Stimulated activated CD8-positive, alpha-beta memory T cell treated with anti-CD3 and anti-CD28 coated beads, Interleukin-15, amount 100 ng/mL, for 48 hours (primary cell): ENCODE measurements around the gene AKTIP.
"Not testable (repeated sequence)": the region's sequence is repeated elsewhere in the genome, so short reads cannot be mapped to it uniquely, and the experiment has no call there.

Experiments used
- DNase-seq, 2 donors: peaks; one replicate each; pipeline ENCODE4 v3.0.0-alpha.2; 2020; ENCODE audit warnings: low read depth in 2 of 2

Gene AKTIP

DNA sequence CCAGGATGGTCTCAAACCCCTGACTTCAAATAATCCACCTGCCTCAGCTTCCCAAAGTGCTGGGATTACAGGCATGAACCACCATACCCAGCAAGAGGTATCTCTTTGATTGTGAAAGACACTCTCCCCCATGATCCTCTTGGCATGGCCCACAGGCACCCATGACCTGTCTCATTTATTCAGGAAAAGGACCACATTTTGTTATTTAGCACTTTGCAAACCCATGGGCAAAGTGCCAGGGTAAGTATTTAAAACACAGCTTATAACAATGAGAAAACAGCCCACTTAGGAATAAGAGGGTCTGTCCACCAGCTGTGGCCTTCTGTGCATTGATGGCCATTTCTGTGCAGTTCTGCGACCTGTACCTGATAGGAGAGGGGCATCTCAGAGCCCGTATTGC, 12.8 kb upstream of the AKTIP start:
- no peak for DNase-seq

DNA sequence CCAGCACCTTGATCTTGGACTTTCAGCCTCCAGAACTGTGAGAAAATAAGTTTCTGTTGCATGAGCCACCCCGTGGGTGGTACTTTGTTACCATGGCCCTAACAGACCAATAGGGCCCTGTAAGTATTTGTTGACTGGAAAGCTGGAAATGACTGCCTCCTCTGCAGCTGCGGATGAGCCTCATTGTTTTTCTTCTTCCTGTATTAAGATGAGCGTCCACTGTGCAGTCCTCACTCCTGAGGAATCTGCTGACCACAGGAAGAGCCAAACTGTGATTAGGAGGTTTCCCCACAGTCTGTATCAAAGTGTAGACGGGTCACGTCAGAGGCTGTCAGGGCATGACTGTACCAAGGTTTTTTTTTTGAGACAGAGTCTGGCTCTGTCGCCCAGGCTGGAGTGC, 12.2 kb upstream of the AKTIP start:
- no peak for DNase-seq

DNA sequence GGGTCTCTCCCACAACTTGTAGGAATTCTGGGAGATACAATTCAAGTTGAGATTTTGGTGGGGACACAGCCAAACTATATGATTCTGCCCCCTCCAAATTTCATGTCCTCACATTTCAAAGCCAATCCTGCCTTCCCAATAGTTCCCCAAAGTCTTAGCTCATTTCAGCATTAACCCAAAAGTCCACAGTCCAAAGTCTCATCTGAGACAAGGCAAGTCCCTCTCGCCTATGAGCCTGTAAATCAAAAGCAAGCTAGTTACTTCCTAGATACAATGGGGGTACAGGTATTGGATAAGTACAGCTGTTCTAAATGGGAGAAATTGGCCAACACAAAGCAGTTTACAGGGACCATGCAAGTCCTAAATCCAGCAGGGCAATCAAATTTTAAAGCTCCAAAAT, 9.8 kb upstream of the AKTIP start:
- DNase-seq = not testable (repeated sequence)

DNA sequence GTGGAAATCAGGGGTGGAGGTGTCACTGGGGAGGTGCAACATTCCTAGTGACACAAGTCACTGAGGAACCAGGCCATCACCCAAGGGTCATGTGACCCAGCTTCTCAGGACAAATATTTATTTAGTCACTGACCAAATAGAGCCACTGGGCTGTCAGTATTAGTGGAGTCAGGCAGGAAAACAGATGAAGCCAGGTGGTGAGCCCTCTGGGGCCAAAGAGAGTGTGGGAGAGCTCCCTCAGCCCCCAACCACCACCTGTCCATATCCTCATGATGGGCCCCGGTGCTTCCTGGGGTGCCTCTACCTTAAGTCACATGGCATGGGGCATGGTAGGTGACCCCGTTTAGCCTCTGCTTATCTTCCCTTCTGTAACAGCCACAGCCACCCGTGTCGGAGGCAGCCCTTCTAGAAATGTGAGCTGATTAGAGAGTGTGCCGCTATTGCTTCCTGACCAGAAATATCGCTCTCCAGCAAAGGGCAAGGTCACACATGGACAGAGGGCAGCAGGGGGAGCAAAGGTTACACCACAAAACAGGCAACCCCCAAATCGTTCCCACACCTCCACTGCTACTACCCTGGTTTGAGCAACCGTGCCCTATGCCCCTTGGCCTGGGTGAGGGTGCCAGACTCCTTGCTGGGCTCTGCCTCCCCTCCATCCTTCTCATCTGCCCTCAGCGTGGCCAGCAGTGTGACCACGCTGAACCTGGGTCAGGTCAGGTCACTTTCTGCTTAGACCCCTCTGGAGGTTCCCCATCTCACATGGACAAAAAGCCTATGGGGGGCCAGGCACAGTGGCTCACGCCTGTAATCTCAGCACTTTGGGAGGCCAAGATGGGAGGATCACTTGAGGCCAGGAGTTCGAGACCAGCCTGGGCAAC, 8.6 kb upstream of the AKTIP start:
- no peak for DNase-seq

DNA sequence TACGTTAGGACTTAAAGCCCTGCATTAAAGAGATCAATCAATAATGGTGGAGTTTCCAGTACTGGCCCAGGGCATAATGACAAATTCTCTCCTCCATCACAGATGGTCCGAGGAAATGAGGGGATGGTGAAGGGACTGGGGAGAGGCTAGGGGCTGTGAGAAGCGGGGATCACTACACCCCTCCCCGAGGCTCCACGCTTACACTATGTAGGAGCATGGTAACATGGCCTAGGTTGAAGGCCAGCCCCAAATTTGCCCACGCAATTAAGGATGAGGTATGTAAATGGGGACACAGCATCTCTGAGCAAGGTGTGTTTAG, 8.0 kb upstream of the AKTIP start:
- no peak for DNase-seq

DNA sequence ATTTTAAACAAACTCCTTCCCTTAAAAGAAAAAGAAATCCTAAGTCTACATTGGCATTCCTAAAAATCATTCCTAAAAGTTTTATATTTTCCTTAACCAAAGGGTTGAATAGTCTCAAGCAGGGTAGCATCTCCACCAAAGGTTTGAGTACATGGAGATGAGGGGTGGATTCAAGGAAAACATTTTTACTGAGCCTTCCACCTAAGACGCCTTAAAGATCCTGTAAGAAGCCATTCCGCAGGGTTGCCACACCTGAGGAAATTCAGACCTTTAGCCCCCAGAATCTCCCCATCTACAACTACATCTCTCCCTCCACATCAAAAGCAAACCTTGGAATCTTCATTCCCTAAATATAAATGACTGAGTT, 7.7 kb upstream of the AKTIP start:
- DNase-seq = no peak

DNA sequence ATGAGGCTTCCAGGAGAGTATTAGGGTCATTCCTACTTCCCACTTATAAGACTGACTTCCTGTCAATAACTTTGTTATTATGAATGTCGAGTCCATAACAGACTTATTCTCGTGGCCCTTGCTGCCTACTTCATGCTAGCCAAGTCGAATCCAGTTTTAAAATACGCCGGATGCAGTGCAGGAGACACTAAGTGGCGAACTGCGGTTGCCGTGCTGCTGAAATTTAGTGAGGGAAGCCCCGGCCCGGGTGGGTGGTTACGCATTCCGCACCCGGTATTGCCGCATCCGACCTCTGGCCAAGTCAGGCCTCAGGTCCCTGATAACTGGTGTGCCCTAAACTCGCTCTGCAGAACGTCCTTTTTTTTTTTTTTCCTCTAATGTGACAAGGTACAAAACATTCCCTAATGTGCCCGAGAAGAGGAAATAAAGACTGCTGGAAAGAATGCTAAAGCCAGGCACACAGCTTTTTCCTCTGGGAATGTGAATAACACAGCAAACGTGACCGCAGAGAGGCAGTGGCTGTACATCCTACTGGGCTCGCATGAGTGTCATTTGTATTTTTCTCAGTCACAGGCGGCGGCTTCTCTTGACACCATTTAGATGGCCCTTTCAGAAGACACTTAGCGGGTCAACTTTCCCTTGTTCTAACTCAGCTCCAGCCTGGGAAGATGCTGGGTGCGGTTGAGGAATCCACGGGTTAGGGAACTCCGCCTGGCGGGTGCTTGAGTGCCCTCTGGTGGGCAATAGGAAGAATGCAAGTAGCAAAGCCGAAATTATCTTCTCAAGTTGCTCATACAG, 7.1 kb upstream of the AKTIP start:
- no peak for DNase-seq

DNA sequence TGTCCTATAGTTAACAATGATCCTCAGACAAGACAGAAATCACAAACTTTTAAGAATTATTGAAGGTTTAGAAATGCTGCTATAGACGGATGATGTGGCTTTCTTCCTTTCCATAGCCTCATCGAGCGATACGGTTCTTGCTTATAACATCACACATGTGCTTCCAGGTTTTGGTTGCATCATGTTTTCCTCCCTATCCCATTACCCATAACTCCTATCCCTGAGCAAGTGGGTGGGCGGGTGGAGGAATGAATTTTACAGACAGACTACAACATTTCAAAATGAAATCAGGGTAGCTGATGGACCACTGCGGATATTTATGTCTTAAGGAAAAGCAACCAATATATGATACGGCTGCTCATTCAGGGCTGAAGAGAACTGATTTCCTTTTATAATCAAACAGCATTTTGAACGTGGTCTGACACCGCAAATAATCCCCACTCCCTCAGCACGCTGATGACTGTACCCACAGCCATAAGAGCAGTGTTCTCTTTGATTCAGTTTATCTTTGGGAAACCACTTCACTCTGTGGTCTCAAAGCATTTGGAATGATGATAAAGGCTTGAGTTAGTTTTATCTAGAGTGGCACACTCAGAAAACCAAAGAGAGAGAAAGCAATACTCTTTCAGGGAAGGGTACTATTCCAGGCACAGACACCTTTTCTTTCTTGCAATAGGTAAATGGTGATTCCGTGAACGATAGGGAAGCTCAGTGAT, 4.6 kb upstream of the AKTIP start:
- no peak for DNase-seq

DNA sequence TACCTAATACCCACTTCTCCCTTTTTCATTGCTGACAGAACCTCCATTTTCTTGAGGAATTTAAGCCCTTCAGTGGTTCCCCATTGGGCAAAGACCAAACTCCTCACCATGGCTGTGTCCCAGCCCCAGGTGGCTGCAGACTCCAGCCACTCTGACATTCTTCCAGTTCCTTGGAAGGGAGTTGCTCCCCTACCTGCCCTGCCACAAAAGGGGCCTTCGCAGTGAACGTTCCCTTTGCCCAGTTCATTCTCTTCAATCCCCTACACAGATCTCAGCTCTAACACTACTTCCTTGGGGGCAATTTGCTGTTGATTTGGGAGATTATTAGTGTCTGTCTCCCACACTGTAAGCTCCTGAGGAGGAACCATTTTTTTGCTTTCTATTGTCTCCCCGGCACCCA, 3.2 kb upstream of the AKTIP start:
- DNase-seq = no peak

DNA sequence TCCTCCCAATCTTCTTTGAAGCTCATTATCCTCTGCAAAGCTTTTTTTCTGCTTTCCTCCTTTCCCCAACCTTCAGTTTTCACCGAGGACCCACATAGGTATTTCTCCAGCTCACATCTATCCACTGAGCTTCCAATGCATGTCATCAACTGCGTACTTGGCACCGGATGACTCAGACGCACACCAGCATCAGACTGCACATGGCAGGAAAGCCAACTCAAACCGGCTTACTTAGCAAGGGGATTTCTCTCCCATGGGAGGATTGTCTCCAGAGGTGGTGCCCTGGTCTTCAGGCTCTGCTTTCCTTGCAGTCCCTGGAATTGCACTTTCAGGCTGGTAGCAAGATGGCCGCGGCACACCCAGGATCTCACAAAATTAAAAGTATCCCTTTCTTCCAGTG, 1.7 kb upstream of the AKTIP start:
- no peak for DNase-seq

DNA sequence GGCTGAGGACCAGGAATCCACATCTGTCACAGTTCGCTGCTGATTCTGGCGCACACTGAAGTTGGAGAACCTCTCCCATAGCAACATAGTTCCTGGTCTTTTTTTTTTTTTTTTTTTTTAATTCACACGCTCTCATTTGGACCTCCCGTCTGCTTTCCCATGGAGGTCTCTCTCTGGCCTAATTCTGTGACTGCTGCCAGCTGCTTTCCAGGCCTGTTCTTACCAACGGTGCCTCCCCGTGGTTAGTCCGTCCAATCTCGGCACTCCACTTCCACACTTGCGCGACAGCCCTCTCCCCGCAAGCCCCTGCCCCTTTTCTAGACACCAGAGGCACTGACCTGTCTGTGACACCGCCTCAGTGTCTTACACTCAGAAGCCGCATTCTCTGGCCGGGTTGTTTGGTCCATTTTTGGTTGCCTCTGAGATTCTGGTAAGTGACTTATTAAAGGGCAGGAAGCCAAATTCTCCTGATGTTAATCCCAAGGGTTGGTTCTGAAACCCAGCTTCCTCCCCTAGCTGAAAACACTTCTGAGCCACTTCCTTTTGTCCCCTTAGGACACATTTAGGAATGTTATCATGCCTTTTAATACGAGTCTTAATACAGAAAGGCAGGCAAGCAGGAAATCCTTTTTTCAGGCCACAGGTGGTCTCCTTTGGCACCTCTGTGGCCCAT, 1.1 kb upstream of the AKTIP start:
- DNase-seq = peak in 1 of 2 donors; percentile 12

DNA sequence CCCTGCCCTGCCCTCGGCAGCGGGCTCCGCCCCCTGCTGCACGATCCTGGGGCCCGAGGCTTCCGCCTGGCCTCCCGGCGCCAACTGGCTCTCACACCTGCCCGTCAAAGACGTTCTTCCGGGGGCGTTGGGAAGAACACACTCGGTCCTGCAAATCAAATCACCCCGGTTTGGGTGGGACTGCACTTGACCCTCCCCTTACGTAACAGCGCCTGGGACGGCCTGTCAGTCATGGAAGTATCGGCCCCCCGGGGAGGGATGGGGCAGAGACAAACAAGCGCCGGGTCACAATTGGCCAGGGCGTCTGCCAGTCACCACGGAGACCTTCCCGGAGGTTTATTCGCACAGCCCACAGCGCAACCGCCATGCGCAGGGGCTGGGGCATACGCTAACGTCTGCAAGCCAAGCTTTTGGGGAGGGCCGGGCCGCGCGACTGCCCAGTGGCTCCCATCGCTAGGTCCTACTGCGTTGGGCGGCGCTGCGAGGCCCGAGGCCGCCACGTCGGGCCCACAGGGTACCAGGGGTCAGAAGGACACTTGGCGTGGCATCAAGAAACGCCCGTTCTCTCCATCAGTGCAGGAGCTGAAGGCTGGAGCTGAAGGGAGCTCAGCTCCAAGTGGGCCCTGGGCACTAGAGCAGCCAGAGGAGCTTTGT, 388 bp upstream of the AKTIP start:
- DNase-seq = peak; percentile 99 to 100

DNA sequence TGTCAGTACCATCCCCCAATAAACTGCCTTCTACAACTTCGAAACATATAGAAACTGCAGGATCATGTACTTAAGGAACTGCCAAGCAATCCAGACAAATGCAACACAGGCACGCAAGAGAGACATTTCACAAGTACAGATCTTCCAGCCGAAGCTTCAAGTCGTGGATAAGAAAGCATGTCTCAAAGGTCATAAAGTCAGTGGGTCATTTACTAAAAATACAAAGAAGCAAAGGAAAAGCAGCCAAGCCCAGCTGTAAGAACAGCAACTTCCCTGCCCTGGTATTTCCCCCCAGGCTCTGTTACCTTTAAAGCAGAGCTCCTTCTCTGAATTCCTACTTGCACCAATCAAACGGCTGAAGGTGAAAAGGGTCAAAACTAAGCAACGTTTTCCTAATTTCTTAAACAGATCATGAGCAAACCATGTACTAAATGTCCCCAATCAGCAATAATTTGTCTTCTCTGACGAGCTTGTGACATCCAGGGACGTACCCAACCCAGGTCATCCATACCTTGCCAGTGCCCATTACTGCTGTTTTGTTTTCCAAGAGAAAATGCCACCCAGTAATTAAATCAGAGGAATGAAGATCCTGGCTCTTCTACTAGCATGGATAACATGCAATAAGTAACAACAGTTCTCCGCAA, 1.7 kb downstream of the AKTIP start:
- no peak for DNase-seq

DNA sequence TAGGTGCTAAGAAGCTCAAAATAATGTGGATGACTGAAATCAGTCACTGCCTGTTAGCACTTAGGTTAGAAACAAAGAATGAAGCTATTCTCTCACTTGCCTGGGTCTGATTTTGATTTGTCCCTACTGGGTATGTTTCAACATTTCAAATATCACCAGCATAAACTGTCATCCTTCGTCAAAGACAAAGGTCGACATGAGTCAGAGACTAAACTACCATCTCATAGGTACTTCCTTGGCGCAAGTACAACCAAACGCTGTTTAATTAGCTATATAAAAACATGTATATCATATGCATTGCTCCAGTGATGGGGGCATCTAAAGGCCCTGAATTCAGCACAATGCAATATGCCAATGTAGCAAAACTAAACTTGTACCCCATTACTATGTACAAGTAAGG, 4.0 kb downstream of the AKTIP start:
- DNase-seq = no peak

DNA sequence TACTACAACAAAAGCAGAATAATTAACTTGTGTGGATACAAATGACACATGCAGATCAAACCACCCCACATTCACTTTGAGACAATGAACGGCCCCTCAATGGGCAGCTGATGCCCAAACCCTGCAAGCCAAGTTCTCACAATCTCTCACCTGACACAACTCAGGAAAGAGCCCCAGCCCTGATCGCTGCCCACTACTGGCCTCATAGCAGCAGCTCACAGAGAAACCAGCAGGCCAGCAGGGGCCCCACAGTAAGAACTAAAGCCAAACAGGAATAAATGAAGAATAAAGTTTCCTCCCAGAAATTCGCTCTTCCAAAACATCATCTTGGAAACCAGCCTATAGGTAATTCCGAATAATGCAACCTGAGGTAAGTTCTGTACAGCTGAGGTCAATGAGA, 7.7 kb downstream of the AKTIP start:
- DNase-seq = no peak

DNA sequence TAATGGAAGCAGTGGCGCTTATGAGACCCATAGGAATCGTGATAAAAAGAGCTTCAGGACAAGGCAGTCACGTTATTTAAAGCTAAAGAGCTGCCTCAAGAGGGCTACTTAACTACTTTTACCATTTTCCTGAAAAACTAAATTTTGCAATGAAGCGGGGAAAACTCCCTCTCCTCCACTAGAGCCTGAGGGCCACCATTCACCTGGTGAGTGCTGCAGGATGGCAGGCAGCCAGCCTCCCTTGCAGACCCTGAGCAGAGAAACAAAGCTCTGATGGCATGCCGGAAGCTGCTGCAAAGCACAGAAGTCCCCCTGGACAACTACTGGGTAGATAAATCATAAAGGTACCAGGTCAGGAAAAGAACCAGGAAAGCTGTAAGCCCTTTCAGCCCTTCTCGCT, 8.4 kb downstream of the AKTIP start:
- DNase-seq = no peak

DNA sequence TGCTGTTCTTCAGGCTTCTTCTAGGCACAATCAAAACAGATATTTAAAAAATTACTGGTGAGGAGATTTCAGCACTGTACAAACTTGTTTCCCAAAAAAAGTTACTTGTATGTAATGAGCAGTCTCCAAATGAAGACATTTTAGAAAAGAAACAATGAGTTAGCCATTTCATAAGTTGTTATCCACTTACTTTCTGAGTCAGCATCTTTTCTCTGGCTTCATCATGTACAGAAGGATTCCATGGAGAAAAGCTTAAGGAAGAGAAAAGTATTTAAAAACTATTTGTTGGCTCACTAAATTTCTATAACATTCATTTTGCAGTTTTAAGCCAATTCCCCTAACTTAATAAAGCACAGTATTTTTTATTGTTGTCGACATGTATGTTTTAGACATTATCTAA, 10.5 kb downstream of the AKTIP start:
- no peak for DNase-seq

DNA sequence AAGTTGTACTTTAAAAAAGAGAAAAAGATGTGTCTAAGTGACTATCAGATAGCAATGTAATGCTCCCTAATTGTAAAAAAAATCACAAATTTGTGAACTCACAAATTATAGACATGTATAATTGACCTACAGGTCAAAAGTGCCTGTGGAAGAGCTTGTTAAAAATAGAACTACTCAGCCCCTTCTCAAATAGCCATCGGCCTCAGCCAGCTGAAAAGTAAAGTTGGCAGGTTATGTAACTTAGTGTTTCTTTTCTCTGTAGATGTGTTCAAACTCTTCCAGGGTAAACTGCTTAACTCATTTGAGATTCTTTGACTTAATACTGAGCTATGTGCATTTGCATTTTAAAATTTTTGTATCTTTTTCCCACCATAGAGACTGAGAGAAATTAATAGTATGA, 13.3 kb downstream of the AKTIP start:
- DNase-seq = no peak

DNA sequence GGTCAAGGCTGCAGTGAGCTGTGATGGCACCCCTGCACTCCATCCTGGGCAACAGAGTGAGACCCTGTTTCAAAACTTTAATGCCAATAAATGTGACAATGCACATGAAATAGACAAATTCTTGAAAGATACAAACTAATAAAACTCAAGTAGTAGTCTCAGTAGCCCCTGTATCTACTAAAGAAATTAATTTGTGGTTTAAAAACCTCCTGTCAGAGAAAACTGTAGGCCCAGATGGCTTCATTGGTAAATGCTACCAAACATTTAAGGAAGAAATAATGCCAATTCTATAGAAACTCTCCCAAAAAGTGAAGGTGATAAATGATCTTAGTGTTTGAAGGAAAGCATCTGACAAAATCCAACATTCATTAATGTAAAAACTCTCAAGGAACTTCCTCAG, 16.8 kb downstream of the AKTIP start:
- no peak for DNase-seq

DNA sequence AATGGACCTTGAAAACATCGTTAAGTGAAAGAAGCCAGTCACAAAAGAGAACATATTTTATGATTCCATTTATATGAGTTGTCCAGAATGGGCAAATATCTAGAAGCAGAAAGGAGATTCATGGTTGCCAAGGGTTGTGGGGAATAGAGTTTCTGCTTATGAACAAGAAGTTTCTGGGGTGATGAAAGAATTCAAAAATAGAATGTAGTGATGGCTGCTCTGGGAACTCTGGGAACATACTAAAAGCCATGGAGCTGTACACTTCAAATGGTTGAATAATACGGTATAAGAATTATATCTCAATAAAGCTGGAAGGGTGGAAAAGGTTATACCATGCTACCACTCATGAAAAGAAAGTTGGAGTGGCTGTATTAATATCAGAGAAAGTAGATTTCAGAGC, 18.5 kb downstream of the AKTIP start:
- no peak for DNase-seq

DNA sequence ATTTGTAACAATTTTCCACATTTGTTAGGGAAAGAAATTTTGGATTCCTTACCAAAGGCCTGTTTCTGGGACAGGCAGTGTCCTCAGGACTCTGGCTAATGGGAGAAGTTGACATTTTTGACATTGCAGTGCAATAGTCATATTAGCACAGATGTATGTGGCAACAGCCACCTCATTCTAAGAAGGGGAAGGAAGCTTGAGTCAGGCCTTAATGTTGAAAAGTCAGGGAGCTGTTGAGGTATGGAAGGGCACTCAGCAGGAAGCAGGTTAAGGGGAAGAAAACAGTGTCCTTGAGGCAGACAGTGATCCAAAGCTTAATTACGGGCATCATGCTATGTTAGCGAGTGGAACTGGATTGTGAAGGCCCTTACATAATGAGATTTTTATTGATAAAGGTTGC, 20.9 kb downstream of the AKTIP start:
- DNase-seq = no peak
